ENCODE results near the gene B3GNT8. TPM values are rescaled to one million over a fixed set of nuclear protein-coding genes. Genes with fewer than 3 reads are reported as not detected.
"Not testable (repeated sequence)": the region's sequence is repeated elsewhere in the genome, so short reads cannot be mapped to it uniquely, and the experiment has no call there.

The B3GNT8 gene
- total and polyA plus RNA-seq, 2 experiments from 2014 or later = 5.3 to 17.7 TPM

- no peak for TF ChIP-seq EZH2phosphoT487 (IDR thresholded peaks at IDR 0.05; ENCODE audit: low read depth, severe bottlenecking, unreplicated experiment)
- TF ChIP-seq CTCF (IDR thresholded peaks at IDR 0.05; ENCODE audit: poor library complexity) = no peak
- no peak for TF ChIP-seq EZH2 (IDR thresholded peaks at IDR 0.05; ENCODE audit: borderline replicate concordance)
- Histone ChIP-seq H2AFZ (no peak overlapping the region), H3K79me2 (no peaks in the 10 kb centered on the region), H3K4me1 (ENCODE audit: insufficient read depth) (peaks cover 12% of the 10 kb centered on the region), H3K9me2 (replicated peaks; ENCODE audit: insufficient read depth) (no peaks in the 10 kb centered on the region), H3K4me3 (no peak overlapping the region), H3K9me3 (ENCODE audit: low read depth) (no peaks in the 10 kb centered on the region), H3K27ac (no peak overlapping the region), H3K4me2 (no peak overlapping the region), H3K36me3 (replicated peaks; ENCODE audit: insufficient read depth, low read depth) (no peaks in the 10 kb centered on the region), H3K27me3 (no peaks in the 10 kb centered on the region), H4K20me1 (ENCODE audit: insufficient read depth, poor library complexity, severe bottlenecking) (no peaks in the 10 kb centered on the region)
- no peak for DNase-seq (ENCODE audit: low spot score)
- WGBS (ENCODE audit: low lambda C conversion rate, missing lambda C conversion rate) = 90% methylated on average over 9 of the region's 9 CpGs
Observed at GRCh38 chr19:41411100-41411967, 15.8 kb downstream of the B3GNT8 start.

GRCh38 chr19:41410336-41411054 is 16.7 kb downstream of the B3GNT8 start:
- Histone ChIP-seq H3K27me3 (no peaks in the 10 kb centered on the region), H3K4me3 (no peak overlapping the region), H3K9me3 (ENCODE audit: low read depth) (no peaks in the 10 kb centered on the region), H4K20me1 (ENCODE audit: insufficient read depth, poor library complexity, severe bottlenecking) (no peaks in the 10 kb centered on the region), H3K9me2 (replicated peaks; ENCODE audit: insufficient read depth) (no peaks in the 10 kb centered on the region), H3K36me3 (replicated peaks; ENCODE audit: insufficient read depth, low read depth) (no peaks in the 10 kb centered on the region), H3K79me2 (no peaks in the 10 kb centered on the region), H3K4me2 (peak overlapping the region; percentile 66), H3K4me1 (ENCODE audit: insufficient read depth) (peaks cover 12% of the 10 kb centered on the region), H2AFZ (no peak overlapping the region), H3K27ac (peak overlapping the region; percentile 96)
- no peak for DNase-seq (ENCODE audit: low spot score)
- TF ChIP-seq EZH2 (IDR thresholded peaks at IDR 0.05; ENCODE audit: borderline replicate concordance) = no peak
- no peak for TF ChIP-seq EZH2phosphoT487 (IDR thresholded peaks at IDR 0.05; ENCODE audit: low read depth, severe bottlenecking, unreplicated experiment)
- no peak for TF ChIP-seq CTCF (IDR thresholded peaks at IDR 0.05; ENCODE audit: poor library complexity)
- WGBS (ENCODE audit: low lambda C conversion rate, missing lambda C conversion rate) = 93% methylated on average over 22 of the region's 23 CpGs

GRCh38 chr19:41409288-41409687 is 17.9 kb downstream of the B3GNT8 start:
- WGBS (ENCODE audit: low lambda C conversion rate, missing lambda C conversion rate) = 40% methylated on average over 4 of the region's 4 CpGs
- Histone ChIP-seq H4K20me1 (ENCODE audit: insufficient read depth, poor library complexity, severe bottlenecking) (no peaks in the 10 kb centered on the region), H3K36me3 (replicated peaks; ENCODE audit: insufficient read depth, low read depth) (no peaks in the 10 kb centered on the region), H3K4me1 (ENCODE audit: insufficient read depth) (peaks cover 12% of the 10 kb centered on the region), H3K4me3 (no peak overlapping the region), H3K27me3 (no peaks in the 10 kb centered on the region), H2AFZ (no peak overlapping the region), H3K9me3 (ENCODE audit: low read depth) (no peaks in the 10 kb centered on the region), H3K4me2 (peak overlapping the region; percentile 66), H3K9me2 (replicated peaks; ENCODE audit: insufficient read depth) (no peaks in the 10 kb centered on the region), H3K27ac (peak overlapping the region; percentile 96), H3K79me2 (no peaks in the 10 kb centered on the region)
- peak; percentile 88 for DNase-seq (ENCODE audit: low spot score)
- TF ChIP-seq EZH2phosphoT487 (IDR thresholded peaks at IDR 0.05; ENCODE audit: low read depth, severe bottlenecking, unreplicated experiment) (no peak), EZH2 (IDR thresholded peaks at IDR 0.05; ENCODE audit: borderline replicate concordance) (no peak), CTCF (IDR thresholded peaks at IDR 0.05; ENCODE audit: poor library complexity) (no peak)

- not testable (repeated sequence) for H2AFZ ChIP-seq; H3K79me2 ChIP-seq; H3K36me3 ChIP-seq (replicated peaks; ENCODE audit: insufficient read depth, low read depth); H3K9me3 ChIP-seq (ENCODE audit: low read depth); H4K20me1 ChIP-seq (ENCODE audit: insufficient read depth, poor library complexity, severe bottlenecking); H3K27me3 ChIP-seq; H3K9me2 ChIP-seq (replicated peaks; ENCODE audit: insufficient read depth); DNase-seq (ENCODE audit: low spot score); H3K4me3 ChIP-seq
- WGBS (ENCODE audit: low lambda C conversion rate, missing lambda C conversion rate) = 93% methylated on average over 5 of the region's 5 CpGs
- peaks cover 12% of the 10 kb centered on the region for H3K4me1 ChIP-seq (ENCODE audit: insufficient read depth)
- peak overlapping the region; percentile 35 for H3K4me2 ChIP-seq
- peak overlapping the region; percentile 96 for H3K27ac ChIP-seq
Observed at GRCh38 chr19:41408846-41409245, 18.3 kb downstream of the B3GNT8 start.

Data from hepatocyte (in vitro differentiated cells).